NOMO-1 treated with dmso at 0.1 percent for 144 hours (cell line): ENCODE results near the gene CCDC38.
"Not testable (repeated sequence)": the region's sequence is repeated elsewhere in the genome, so short reads cannot be mapped to it uniquely, and the experiment has no call there.

Experiments
- DNase-seq: peaks from one replicate; lab custom pipeline; 2025; ENCODE audit not compliant: unreplicated experiment; lab: John Stamatoyannopoulos, UW

The CCDC38 gene

DNA sequence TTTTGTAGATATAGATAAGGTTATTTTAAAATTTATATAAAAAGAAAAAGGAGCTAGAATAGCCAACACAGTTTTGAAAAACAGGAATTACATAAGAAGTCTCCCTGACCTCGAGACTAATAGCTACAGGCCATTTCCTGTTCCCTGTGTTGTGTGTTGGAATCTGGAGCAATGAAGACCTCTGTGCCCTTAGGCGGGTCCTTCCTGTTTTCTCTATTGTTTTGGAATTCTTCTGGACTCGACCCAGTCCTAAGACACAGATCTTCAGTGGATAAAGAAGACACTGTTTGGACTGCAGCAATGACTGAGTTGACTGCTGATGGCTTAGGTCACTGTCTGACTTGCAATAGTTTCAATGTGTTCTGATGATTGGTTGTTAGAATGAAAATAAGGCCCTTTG, 57.4 kb downstream of the CCDC38 start:
- DNase-seq, result no peak

DNA sequence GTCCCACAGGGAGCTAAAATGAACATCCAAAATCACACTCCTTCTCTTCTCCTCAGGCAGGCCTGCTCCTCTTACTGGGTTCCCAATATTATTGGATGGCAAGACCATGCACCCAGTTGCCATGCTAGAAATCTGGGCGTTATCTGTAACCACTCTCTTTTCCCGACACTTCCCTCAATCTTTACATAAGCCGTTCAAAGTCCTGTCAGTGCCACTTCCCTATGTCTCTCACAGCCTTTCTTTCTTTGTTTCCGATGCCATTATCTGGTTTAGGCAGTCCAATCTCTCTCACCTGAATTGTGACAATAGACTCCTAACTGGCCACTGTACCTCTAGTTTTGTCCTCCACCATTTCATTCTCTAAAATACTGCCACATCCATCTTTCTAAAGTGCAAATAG, 59.5 kb downstream of the CCDC38 start:
- no peak for DNase-seq

DNA sequence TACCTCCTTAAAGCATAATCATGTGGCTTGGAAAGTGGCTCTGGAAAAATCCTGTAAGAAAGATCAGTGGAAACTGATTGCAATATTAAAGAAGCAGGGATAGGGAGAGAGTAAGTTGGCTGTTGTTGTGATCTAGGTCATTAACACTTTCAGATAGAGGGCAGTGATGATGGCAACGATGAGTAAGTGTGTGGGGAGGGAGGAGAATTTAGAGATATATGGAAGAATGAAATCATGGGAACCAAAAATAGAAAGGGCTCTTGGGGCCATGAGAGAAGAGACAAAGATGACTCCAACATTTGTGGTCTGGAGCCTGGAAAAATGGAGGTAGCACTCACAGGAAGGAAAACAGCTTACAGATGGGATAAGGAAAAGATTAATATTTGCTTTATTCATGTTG, 60.3 kb downstream of the CCDC38 start:
- no peak for DNase-seq

DNA sequence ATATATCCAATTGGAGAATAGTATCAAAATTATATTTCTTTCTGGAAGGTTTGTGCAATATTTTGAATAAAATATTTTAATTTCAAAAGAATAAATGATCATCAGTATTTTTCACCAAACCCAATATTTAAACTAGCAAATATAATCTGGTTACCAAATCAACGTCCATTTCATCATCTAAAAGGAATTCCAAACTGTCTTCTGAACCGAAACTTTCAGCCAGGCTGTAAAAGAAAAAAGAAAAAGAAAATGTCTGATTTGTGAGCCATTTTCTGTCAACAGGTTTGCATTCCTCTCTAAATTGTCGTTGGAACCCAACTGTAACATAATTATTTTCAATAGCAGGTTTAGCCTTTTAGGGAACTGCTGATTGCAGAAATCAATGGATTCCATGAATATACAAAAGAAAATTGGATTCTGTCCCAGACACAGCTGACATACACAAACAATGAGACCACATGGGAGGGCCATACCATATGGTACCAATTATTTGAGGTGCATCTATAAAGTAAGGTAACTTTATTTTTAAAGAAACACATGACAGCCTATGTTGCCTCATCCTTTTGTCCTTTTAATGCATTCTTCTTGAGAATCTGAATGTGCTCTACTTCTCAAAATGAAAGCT, 61.0 kb downstream of the CCDC38 start:
- DNase-seq, result no peak

DNA sequence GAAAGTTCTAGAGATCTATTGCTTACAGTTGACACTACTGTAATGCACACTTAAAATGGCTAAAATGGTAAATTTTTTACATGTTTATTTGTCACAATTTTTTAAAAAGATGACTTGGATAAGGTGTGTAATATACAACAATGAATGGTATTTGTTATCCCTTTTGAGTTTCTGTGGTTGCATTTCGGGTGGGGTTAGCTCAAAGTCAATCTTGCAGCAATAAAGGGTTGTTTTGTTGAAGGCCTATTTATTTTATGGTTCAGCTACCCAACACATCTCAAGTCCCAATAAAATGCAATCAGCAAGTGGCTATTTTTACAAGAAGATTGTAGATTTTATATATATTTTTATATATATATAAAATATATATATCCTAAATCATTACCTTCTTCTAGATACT, 61.5 kb downstream of the CCDC38 start:
- no peak for DNase-seq

DNA sequence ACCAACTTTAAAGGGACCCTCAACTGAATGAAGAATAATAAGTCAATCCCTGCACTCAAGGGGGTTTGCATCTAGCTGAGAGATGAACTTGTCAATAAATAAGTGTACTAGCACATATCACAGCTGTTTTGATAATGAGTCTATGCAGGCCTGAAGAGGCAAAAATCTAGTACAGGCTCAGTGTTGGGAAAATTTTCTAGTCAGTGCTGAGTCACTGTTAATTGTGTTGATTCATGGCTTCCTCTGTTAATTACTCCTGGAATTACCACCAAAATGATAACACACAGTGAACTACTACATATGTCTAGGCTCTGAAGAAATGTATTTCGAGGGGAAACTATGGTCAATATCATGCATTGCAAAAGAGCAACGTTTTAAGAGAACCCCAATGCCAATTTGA, 64.8 kb downstream of the CCDC38 start:
- DNase-seq, result peak; percentile 12

DNA sequence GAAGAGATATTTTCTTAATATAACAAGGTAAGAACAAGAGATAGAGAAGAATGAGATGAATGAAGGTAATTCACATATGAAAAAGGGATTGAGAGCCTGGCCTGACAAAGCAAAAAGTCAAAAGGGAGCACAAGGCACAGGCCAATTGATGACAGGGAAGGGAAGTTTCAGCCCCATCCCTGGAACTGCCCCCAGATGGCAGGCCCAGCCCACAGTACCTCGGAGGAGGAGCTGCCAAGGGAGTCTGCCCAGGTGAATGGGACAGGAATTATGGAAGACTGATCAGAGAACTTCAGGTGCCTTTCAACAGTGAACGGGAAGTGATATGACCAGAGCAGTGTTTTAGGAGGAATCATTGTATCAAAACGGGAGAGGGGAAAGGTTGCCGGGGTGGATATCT, 68.0 kb downstream of the CCDC38 start:
- no peak for DNase-seq

DNA sequence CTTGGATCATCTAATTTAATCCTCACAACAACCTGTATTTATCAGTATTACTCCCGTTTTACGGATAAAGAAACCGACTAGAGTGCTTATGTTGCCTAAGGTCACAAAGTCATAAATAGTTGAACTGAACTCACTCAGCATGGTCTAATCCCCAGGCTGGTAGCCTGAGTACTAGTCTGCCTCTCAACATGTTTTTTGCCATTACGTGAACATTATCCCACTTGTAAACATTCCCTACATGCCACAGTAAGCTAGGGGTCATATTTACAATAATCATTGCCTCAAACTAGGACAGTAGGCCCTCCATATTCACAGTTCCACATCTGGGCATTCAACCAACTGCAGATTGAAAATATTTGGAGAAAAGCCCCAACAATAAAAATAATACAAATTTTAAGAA, 71.5 kb downstream of the CCDC38 start:
- no peak for DNase-seq

DNA sequence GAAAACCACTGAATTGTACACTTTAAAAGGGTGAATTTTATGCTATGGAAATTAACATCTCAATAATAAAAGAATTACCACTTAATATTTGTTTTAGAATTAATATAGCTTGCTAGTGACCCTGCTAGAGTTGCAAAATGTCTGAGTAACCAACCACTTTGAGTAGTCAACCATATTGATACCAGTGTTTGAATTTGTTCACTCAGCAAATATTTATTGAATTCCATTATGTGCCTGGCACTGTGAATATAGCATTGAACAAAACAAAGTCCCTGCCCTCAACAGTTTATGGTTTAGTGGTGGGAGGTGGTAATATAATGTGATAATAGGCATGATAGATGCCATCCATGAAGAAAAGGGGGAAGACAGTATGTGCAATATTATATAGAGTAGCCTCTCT, 79.1 kb downstream of the CCDC38 start:
- no peak for DNase-seq

DNA sequence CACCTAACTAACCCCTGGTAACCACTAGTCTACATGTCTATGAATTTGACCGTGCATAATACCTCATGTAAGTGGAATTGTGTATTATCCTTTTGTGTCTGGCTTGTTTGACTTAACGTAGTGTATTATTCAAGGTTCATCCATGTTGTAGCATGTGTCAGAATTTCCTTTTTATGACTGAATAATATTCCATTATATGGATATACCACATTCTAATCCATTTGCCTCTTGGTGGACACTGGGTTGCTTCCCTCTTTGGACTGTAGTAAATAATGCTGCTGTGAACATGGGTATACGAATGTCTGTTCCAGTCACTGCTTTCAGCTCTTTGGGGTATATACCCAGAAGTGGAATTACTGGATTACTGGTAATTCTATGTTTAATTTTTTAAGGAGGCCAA, 80.4 kb downstream of the CCDC38 start:
- DNase-seq, result no peak

DNA sequence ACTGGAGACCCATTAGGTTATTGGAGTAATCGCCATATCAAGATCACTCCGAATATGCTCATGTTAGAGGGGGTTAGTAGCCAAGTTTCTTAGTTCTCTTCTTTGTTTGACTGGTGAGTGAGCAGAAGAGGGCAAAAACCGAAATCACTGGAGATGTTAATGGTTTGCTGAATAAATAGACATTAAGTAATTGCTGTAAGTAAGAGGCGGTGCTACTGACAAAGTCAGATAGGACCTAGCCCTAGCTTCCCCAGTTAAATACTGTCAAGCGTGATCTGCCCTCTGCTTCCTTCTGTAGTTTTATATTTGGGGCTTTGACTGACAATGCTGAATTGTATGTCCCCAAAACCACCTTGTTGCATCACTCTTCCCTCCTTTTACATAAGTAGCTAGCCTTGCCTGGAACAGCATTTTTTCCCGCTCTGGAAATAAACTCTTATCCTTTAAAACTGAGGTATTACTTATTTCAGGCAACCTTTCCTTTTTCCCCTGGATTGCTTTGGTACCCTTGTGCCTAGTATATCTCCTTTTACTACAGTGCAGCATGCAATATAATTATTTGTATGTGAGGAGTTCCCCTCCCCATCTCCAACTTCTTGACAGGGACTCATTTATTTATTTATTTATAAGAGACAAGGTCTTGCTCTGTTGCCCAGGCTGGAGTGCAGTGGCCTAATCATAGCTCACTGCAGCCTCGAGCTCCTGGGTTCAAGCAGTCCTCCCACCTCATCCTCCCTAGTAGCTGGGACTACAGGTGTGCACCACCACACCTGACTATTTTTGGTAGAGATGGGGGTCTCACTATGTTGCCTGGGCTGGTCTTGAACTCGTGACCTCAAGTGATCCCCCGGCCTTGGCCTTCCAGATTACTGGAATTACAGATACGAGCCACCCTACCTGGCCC, 82.2 kb downstream of the CCDC38 start:
- DNase-seq, result no peak

DNA sequence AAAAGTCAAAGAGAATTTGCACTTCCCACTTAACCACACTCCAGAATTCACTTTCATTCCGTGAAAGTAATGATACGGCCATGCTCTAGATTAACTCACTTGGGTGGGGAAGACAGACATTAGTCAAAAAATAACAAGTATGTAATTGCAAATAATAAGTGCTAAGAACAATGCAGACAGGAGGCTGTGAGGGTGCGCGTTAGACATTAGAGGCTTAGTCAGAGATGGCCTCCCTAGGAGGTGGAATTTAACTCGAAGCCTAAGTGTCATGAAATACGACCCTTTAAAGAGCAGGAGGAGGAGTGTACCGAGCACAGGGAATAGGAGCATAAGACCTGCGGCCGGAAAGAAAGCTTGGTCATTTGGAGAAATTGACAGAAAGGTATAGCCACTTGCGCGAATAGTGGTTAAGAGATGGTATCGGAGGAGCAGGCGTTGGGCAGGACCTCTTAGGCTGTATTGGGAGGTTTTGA, 83.0 kb downstream of the CCDC38 start:
- no peak for DNase-seq

DNA sequence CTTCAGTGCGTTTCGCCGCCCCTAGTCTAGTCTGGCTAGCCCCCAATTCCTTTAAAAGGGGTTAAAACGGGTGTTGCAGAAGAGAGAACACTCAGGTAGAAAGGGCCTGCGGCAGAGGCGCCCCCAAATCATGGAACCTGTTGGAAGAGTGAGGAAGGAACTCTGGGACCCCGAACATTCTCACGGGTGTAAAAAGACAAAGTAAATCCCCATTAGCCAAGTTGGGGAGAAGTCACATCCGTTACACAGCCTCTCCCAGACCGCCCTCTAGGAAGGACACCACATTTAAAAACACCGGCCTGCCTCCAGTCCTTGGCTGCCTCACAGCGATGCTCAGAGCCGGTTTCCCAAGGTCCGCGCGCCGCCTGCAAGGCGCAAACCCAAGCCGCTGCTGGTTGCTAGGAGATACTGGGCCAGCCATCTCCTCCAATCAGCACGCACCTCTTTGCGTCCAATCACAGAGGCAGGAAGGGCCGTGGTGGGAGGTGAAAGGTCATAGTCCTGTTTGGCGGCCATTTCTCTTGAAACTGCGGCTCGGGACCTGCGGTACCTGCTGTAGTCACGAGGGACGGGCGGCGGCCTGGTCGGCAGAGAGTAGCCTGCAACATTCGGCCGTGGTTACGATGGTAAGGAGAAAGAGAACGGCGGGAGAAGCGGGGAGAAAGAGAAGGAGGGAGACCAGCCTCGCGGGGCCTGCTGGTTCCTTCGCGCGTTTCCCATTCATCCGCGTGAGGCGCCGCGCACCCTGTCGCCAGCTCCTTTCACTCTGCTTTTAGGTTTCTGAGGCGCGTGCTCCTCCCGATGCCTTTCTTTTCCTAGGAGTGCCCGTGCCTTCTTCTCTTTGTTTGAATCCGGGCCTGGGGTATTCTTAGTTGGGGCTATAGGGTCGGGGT, 83.7 kb downstream of the CCDC38 start, which contains the start of gene SNRPF:
Gene SNRPF (plus strand): TSS at position 502 of the 893 bp plus-strand sequence. CDS start 122 bp downstream, at position 624.
- DNase-seq, result peak; percentile 93

DNA sequence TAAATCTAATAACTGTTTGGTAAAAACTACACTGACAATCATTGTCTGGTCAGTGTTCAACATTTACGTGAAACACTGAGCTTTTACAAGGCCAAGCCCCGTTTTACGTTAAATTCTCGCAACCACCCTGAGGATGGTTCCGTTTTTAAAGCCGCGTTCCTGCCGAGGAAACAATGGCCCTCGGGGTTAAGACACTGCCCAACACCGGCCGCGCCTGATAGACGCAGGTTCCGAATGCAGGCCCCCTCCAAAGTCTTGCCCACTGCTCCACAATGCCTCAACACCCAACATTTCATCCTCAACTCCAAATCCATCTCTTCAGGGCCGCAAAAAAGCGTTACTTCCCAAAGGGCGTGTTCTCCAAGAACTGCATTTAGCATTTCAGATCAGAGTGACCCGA, 84.6 kb downstream of the CCDC38 start:
- no peak for DNase-seq

DNA sequence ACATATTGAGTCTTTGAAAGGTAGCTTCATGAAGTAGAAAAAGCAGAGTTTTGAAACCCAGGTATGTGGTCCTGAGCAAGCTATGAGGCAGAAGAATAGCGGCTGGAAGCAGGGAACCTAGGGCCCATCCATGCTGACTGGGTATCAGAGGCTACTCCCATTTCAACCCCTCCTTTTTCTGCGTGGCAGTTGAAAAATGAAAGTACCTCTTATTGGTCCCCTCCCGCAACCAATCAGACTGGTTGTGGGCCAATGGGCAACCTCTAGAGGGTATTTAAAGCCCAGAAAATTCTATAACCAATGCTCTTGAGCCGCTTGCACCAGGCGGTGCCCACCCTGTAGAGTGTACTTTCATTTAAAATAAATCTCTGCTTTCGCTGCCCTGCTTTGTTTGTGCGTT, 85.3 kb downstream of the CCDC38 start:
- DNase-seq, result peak; percentile 22

DNA sequence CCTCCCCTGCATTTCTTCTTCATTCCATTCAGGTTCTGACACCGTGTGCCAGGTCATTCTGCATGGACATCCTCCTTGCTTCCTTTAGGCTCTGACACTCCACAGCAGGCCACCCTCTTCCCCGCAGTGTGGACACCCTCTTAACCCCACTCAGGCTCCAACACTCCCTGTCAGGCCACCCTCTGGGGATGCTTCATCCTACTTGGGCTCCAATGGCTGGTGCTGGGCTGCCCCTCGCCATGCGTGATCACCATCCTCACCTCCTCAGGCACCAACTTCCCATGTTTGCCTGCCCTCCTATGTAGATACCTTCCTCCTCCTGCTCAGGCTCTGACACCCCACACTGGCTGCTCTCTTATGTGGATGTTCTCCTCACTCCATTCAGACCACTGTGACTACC, 90.3 kb downstream of the CCDC38 start:
- no peak for DNase-seq

DNA sequence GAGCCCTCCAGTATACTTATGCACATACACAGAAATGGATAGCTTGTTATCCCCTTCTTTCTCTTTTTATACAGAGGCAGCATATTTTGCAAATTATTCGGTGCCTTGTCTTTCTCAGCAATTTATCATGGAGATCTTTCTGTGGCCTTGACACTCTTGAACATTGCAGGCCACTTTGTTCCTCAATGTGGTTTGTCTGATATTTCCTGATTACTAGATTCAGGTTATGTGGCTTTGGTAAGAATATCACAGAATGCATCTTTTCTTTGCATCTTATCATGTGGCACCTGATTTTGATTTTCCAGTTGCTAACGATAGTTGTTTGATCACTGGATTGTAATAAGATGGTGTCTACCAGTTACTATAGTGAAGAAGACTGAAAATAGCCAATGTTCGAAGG, 90.8 kb downstream of the CCDC38 start:
- no peak for DNase-seq

DNA sequence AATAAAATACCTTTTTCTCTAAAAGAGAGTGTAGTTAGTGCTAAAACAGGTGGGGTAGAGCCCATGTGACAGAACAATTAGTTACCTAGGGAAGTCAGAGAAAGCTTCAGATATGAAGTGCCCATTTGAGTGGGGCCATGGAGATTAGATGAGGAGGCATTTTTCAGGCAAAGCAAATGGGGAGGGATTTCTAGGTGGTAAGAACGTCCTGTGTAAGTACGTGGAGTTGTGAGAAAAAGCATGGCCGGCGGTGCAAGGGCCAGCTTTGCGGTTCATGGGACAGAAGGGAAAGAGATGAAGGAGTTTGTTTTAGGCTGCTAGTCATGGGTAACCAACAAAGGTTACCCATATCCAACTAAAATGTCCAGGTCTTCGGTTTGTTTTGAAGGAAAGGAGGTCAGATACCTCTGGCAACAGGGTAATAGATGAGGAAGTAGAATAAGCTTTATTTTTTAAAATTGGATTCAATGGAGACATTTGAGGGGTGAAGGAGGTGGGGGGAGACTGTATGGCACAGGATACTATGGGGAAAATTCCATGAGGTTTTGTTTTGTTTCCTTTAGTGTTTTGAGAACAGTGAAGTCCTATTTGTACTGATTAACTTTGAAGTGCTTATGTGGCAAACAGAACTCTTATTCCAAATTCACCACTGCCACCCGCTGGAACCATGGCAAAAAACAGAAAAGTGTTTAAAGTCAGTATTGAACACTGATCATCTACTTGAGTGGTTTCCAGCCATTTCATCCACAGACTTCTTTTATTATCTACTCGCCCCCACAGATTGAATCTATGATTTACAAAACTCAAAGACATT, 93.6 kb downstream of the CCDC38 start:
- no peak for DNase-seq

DNA sequence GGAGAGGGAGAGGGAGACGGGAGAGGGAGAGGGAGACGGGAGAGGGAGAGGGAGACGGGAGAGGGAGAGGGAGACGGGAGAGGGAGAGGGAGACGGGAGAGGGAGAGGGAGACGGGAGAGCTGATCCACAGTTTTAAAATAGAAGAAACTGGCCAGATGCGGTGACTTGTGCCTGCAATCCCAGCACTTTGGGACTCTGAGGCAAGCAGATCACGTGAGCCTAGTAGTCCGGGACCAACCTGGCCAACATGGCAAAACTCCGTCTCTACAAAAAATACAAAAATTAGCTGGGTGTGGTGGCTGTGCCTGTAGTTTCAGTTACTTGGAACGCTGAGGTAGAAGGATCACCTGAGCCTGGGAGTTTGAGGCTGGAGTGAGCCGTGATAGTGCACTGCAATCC, 100.0 kb downstream of the CCDC38 start:
- DNase-seq, result not testable (repeated sequence)

DNA sequence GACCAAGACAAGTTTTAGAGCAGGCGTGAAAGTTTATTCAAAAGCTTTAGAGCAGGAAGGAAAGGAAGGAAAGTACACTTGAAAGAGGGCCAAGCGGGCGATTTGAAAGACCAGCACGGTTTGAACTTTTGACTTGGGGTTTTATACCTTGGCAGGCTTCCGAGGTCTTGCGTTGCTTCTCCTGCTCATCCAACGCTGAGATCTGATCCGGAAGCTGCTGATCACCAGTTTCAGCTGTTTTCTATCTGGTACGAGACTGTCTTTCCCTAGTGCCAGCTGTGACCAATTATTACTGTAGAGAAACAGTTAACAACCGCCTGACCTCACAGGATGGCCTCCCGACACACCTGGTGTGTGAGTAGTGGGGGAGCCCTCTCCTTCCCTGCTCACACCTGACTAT, 104.3 kb downstream of the CCDC38 start:
- DNase-seq, result no peak
